ENCODE results near the gene LAMTOR4.

LAMTOR4 gene

DNA sequence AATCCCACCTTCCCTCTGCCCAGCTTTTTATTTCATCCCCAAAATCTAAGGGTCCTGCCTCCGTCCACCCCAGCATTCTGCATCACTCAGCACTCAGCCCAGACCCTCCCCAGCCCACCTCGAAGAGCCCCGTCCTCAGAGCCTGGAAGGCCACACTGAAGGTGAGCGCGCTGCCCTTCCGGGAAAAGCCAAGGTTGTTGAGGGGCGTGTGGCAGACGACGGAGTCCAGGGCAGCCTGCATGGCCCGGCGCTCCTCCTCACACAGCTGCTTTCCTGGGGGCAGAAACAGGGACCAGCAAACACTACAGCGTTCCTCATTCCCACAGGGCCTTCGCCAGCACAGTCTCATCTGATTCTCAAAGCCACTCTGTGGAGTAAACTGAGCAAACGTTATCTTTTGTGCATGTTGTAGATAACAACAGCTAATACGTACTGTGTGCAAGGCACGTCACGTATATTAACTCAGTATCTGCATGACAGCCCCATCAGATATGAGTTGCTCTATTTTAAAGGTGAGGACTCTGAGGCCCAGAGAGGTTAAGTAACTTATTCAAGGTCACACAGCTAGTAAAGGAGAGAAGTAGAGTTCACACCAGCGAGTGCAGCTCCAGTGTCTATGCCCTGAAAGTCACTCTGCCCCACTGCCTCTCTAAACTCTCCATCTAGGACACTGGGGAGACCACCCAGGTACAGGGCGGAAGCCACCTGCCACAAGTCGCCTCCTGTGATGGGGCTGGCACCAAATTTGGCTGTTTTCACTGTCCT is 7.0 kb downstream of the LAMTOR4 start:
- no peak for TF ChIP-seq CTCF (IDR thresholded peaks at IDR 0.05; ENCODE audit: insufficient read depth, low read depth, low read length, missing control alignments)
- H3K4me3 ChIP-seq (ENCODE audit: low read length): no peak overlapping the region
- DNase-seq (ENCODE audit: low read depth): no peak

DNA sequence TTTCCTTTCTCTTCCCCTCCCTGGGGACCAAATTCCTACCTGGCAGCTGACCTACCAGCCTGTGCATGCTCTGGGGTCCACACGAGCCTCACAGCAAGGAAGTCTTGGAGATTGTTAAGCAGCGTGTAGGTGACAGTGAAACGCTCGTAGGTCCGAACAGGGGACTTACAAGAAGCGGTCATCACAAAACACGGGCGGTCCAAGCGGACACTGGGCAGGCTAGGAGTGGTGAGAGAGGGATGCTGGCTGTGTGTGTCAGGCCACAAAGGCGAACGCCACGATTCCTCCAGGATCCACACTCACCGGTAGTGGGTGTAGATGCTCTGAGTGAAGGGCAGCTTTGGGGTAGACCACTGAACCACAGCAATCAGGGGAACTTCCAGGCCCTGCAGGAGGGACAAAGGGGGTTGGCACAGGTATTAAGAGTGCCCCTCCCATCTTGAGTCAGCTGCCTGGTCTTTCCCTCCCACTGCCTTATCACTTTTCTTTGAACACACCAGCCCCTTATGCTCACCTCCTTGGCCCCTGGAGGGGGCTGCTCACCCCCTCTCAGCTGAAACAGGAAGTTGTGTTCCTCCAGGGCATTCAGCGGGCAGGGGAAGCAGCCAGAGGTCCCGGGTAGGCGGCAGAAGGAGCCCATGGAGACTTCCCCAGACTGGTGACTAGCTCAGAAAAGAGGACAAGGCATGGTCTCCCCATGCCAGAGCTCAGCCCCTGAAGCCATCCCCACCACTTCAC is 7.8 kb downstream of the LAMTOR4 start:
- H3K4me3 ChIP-seq (ENCODE audit: low read length): no peak overlapping the region
- DNase-seq (ENCODE audit: low read depth): no peak
- no peak for TF ChIP-seq CTCF (IDR thresholded peaks at IDR 0.05; ENCODE audit: insufficient read depth, low read depth, low read length, missing control alignments)

DNA sequence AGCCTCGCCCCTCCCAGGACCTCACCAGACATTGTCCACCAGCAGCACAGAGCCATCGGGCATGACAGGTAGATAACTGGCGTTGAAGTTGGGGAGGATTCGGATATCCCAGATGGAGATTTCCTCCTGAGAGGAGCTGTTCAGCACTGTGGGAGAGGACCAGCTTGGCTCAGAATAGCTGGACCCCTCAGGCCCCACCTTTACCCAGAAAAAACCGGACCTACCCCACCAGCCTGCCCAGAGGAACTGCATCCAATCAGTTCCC is 8.3 kb downstream of the LAMTOR4 start:
- DNase-seq (ENCODE audit: low read depth): no peak
- TF ChIP-seq CTCF (IDR thresholded peaks at IDR 0.05; ENCODE audit: insufficient read depth, low read depth, low read length, missing control alignments): no peak
- H3K4me3 ChIP-seq (ENCODE audit: low read length): peak overlapping the region; percentile 59

DNA sequence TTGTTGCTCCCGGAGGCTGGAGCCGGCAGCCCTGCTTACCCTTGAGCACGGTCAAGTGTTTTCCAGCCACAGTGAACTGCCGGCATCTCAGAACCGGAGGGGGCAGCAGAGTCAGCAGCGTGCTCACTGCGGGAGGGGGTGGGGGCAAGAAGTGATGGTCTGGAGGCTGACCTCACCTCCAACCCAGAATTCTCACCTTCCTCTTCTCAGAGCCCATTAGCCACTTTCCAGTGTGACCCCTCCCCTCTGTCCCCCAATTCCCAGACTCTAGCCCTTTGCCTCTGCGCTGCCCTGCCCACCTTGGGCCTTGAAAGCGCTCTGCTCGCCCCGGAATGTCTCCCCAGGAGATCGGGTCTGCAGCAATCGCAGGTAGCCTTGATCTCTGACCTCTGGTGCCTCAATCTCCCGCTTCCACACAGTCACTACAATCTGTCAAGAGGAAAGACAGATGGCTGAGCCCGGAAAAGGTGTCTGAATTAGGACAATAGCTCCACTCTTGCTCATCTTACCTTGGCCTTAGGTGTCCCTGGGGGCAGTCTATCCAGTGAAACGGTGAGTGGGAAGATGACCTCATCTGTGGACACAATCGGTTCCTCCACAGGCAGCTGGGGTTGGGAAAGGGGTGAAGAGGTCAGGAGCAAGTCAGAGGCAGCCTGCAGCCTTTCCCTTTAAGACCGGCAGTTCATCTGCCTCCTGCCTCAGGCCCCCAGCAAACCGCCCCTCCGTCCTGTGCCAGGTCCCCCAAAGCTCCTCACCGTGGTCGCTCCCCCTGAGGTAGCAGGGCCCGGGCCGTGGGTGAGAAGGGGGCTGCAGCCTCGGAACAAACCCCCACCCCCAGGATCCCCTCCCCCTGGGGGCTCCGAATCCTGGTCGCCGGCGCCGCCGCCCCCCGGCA is 8.9 kb downstream of the LAMTOR4 start:
- peak; percentile 10 for TF ChIP-seq CTCF (IDR thresholded peaks at IDR 0.05; ENCODE audit: insufficient read depth, low read depth, low read length, missing control alignments)
- DNase-seq (ENCODE audit: low read depth): peak; percentile 71
- peak overlapping the region; percentile 59 for H3K4me3 ChIP-seq (ENCODE audit: low read length)

DNA sequence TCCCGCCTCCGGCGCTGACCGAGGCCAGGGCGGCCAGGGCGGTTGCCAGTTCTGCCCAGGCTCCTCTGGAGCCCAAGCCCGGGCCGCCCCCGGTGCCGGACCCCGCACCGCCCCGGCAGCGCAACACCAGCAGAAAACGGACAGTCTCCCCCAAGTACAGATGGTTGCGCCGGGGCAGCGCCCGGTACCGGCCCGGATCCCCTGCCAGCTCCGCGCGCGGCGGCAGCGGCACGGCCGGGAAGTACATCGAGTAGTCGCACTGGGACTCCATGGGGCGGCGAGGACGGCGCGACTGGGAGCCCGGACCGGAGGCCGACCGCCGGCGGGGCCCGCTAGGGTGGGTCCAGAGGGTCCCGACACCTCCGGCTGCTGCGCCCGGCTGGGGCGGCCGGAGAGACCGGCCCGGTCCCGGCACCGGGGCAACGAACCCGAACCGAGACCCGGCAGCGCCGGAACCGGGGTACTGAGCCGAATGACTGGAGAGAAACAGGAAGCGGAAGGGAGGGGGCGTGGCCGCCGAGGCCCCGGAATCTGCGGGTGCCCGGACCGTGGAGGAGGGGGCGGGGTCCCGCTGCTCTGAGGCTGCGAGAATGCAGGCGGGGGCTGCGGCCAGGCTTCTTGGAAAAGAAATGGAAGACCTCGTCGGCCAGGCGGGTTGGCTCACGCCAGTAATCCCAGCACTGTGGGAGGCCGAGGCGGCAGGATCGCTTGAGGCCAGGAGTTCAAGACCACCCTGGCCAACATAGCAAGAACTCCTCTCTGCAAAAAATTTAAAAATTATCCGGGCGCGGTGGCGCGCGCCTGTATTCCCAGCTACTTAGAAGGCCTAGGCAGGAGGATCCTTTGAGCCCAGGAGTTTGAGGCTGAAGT is 9.7 kb downstream of the LAMTOR4 start, which contains the start of gene TRAPPC14:
Gene TRAPPC14, minus strand, starts transcription at position 495 of the 870 bp plus-strand sequence. Its CDS starts 224 bp downstream, at position 271.
- TF ChIP-seq CTCF (IDR thresholded peaks at IDR 0.05; ENCODE audit: insufficient read depth, low read depth, low read length, missing control alignments): no peak
- peak; percentile 80 for DNase-seq (ENCODE audit: low read depth)
- peak within 1 kb of the TSS; percentile 59 for H3K4me3 ChIP-seq (ENCODE audit: low read length)

GRCh38 chr7:100159099-100159623 is 10.4 kb downstream of the LAMTOR4 start:
- DNase-seq (ENCODE audit: low read depth): no peak
- no peak for TF ChIP-seq CTCF (IDR thresholded peaks at IDR 0.05; ENCODE audit: insufficient read depth, low read depth, low read length, missing control alignments)
- peak overlapping the region; percentile 59 for H3K4me3 ChIP-seq (ENCODE audit: low read length)

Data from epithelial cell of esophagus (primary cell).